Heart right ventricle (tissue), 16 donors: ENCODE results near the gene EHD1. TPM values are rescaled to one million over a fixed set of nuclear protein-coding genes. Genes with fewer than 3 reads are reported as not detected.

ENCODE experiments used
- ATAC-seq, 8 donors: fragments of 200-7000 bp; cut with Tn5 transposase; one replicate each; pipeline ENCODE4 v1.9.1; 2020; ENCODE audit warnings: mild to moderate bottlenecking in 8 of 8, moderate library complexity in 8 of 8, moderate number of reproducible peaks in 1 of 8
- DNase-seq, 2 donors: peaks; one replicate each; pipeline ENCODE4 v3.0.0-alpha.2; 2020
- H3K27ac ChIP-seq, 10 donors: fragments of 200-600 bp; sonication (generic) in 2 of 10; one replicate each; pipeline versions ENCODE4 v1.5.0 to v1.8.0; 2020 to 2022; ENCODE audit warnings: mild to moderate bottlenecking in 3 of 10
- H3K27me3 ChIP-seq, 7 donors: fragments of 200-600 bp; one replicate each; pipeline ENCODE4 v1.8.0; 2021 to 2022; ENCODE audit warnings: mild to moderate bottlenecking in 2 of 7
- H3K36me3 ChIP-seq, 9 donors: fragments of 200-600 bp; sonication (generic) in 1 of 9; one replicate each; pipeline versions ENCODE4 v1.5.0 to v1.8.0; 2020 to 2022; ENCODE audit warnings: mild to moderate bottlenecking in 2 of 9
- H3K4me1 ChIP-seq, 9 donors: fragments of 200-600 bp; sonication (generic) in 1 of 9; one replicate each; pipeline versions ENCODE4 v1.5.0 to v1.8.0; 2020 to 2022; ENCODE audit warnings: mild to moderate bottlenecking in 4 of 9
- H3K4me3 ChIP-seq, 10 donors: fragments of 200-600 bp; sonication (generic) in 2 of 10; one replicate each; pipeline versions ENCODE4 v1.5.0 to v1.8.0; 2020 to 2022; ENCODE audit warnings: mild to moderate bottlenecking in 7 of 10, moderate library complexity in 2 of 10
- H3K9me3 ChIP-seq, 11 donors: fragments of 200-600 bp in 10 of 11; sonication (generic) in 2 of 11; one replicate each; pipeline versions ENCODE4 v1.5.0 to v1.8.0; 2013 to 2022; ENCODE audit warnings: mild to moderate bottlenecking in 2 of 11, control low read depth in 1 of 11, moderate library complexity in 1 of 11
- WGBS, 2 donors: extraction: QIAGEN DNeasy Blood & Tissue Kit; methylation state at CpG; one replicate each; pipeline ENCODE4 v1.1.7; 2013; ENCODE audit warnings: inconsistent platforms in 1 of 2; 5-methylcytosine and 5-hydroxymethylcytosine counted together
- intact Hi-C, 10 donors: fragments of 100-400 bp; cut with DNase I; formaldehyde crosslinking; loops; one replicate each; pipeline versions ENCODE4 v1.11.1 to v1.14.2; 2022
- polyA plus RNA-seq, 2 donors: library from polyadenylated mRNA; stranded (reverse); fragments of 200-250 nt; gene quantifications; one replicate each; pipeline ENCODE4 v1.2.3, GENCODE V29; 2013
- total RNA-seq, 10 donors: library from RNA; stranded (reverse); fragmentation: NEBNext Ultra II Directional in 3 of 10; extraction: Animal tissue kit (Norgen Biotek cat#: 25700) in 3 of 10; gene quantifications; one replicate each; pipeline versions ENCODE4 v1.2.1 to v1.2.4, GENCODE V29; 2021 to 2023
- TF ChIP-seq, protein P1 (sequence below), 9 donors: fragments of 200-600 bp; sonication (generic) in 2 of 9; IDR thresholded peaks; one replicate each; pipeline versions ENCODE4 v1.5.0 to v1.8.0; 2021 to 2022; ENCODE audit warnings: antibody characterized with exemption in 9 of 9, mild to moderate bottlenecking in 5 of 9, moderate library complexity in 1 of 9
- donor health status: Arrhythmogenic right ventricular cardiomyopathy.
- donor health status: ischemic (EF 13 %, LVEDD 7.1; RV severe dilation, severe dysfunction).
- donor health status: healthy with polysubstance abuse.
- donor health status: DM: no; HTN: yes; CAD: no.
- donor health status: DM: no; HTN: no; CAD: no.
- donor health status: ischemic (EF 25% LVEDD 6.9; RV normal size, moderate dysfunction).
- donor health status: ischemic (EF 25% LVEDD 5.7; RV mildly dilated, moderate dysfunction).
- donor health status: healthy.
- donor health status: DM: yes; HTN: yes; CAD: no.
- donor health status: Ischemic cardiomyopathy.
- donor health status: ischemic (EF 35%, LVEDD 5.7; RV mildly dilated, moderate dysfunction).
- donor health status: nonischemic (EF 11% LVEDD 7.7; RV severe dilation, severe dysfunction).
- donor health status: DM: yes; HTN: yes; CAD: no.
- donor health status: PGD.
- donor health status: ischemic (EF 29% LVEDD 5.4; RV normal size, mild dysfunction).
- donor health status: nonischemic (EF 23%, LVEDD 6.1; RV moderate dilation, normal function).

The EHD1 gene
- total and polyA plus RNA-seq, 12 donors: 26.0 to 73.1 (median 41.1) TPM

DNA sequence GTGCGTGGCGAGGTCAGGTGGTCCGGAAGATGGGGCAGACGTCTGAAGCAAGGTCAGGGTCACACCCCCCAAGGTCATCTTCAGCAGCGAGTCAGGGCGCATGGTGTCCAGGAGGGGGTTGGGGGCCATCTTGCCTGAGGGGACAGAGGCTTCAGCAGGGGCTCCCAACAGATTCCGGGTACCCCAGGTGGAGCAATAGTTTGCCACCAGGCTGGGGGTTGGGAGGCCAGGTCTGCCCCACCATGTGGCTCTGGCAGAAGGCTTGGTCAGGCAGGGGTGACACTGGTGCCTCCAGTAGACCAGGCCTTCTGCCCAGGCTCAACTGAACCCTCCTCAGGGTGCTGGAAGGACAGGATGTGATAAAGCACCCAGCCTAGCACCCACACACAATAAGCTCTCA lies 32.7 kb upstream of the EHD1 start:
- no peaks in the 10 kb centered on the region for H3K27me3 ChIP-seq
- ATAC-seq (no peak), DNase-seq (no peak)
- intact Hi-C loops: no loop called here
- H3K4me3 ChIP-seq: no peak overlapping the region
- H3K36me3 ChIP-seq: peaks cover 3 to 85% (median 80%) of the 10 kb centered on the region in 9 donors
- peaks cover 4 to 12% (median 10%) of the 10 kb centered on the region in 9 donors for H3K4me1 ChIP-seq
- no peak overlapping the region for H3K27ac ChIP-seq
- H3K9me3 ChIP-seq: no peaks in the 10 kb centered on the region
- TF ChIP-seq, protein P1, sequence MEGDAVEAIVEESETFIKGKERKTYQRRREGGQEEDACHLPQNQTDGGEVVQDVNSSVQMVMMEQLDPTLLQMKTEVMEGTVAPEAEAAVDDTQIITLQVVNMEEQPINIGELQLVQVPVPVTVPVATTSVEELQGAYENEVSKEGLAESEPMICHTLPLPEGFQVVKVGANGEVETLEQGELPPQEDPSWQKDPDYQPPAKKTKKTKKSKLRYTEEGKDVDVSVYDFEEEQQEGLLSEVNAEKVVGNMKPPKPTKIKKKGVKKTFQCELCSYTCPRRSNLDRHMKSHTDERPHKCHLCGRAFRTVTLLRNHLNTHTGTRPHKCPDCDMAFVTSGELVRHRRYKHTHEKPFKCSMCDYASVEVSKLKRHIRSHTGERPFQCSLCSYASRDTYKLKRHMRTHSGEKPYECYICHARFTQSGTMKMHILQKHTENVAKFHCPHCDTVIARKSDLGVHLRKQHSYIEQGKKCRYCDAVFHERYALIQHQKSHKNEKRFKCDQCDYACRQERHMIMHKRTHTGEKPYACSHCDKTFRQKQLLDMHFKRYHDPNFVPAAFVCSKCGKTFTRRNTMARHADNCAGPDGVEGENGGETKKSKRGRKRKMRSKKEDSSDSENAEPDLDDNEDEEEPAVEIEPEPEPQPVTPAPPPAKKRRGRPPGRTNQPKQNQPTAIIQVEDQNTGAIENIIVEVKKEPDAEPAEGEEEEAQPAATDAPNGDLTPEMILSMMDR (IDR thresholded peaks at IDR 0.05): no peak
- 80 to 85% methylated on average over 7 of the region's 7 CpGs for WGBS, 2 donors

DNA sequence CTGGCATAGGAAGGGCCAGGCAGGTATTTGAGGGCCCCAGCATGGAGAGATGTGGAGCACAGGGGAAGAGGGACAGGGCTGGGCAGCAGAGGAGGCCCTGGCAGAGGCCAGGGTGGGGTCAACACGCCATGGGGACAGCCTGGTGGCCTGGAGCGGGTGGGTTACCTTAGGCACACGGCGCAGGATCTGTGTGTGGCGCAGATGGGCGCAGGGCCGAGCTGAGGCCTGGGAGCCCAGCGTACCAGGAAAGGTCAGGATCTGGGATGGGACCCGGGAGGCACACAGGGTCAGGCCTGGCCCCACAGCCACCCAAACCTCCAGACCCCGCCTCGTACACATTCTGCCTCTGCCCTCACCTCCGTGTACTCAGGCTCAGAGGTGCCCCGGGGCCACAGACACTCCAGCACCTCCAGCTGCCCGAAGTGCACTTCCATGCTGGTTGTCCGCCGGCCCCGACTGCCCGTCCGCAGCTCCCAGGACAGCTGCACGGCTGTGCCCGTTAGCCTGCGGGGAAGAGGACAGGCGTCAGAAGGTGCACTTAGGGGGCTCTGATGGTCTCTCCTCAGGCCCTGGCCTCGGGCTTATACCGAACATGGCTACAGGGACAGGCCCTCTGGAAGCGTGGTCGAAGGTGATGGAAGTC lies 32.2 kb upstream of the EHD1 start:
- Histone ChIP-seq H3K27ac (no peak overlapping the region), H3K36me3 (peaks cover 3 to 91% (median 85%) of the 10 kb centered on the region in 9 donors), H3K27me3 (no peaks in the 10 kb centered on the region), H3K4me3 (no peak overlapping the region), H3K4me1 (peaks cover 0 to 6% (median 5%) of the 10 kb centered on the region in 9 donors), H3K9me3 (no peaks in the 10 kb centered on the region)
- ATAC-seq (no peak), DNase-seq (no peak)
- TF ChIP-seq, protein P1 (IDR thresholded peaks at IDR 0.05): no peak
- intact Hi-C loops: no loop called here
- 96% methylated on average over 27 of the region's 27 CpGs for WGBS, 2 donors

DNA sequence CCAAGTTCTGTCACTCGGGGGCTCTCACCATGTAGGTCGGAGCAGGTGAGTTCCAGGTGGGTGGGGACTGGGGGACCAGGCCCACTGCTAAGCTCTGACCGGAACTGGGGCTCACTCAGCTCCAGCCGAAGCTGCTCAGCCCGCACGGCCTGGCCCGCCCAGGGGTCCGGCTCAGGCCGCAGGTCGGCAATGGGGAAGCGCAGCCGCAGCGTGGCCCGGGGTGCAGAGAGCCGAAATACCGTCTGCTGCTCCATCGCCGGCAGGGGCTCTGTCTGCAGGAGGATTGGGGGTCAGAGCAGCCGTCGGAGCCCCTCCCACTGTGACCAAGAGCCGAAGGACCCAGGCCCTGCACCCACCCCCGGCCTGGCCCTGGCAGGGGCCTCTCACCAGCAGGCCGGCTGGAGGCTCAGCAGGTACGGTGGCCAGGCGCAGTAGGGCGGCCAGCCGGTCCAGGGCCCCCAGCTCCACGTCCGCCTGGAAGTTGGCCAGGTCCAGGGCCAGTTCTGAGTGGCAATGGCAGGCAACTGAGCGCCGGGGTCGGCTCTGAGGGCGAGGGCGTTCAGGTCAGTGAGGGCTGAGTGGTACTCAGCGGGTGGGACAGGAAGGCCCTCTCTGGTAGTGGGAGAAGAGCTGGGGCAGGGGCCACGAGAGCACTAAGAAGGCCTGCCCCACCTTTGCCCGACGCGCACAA lies 31.4 kb upstream of the EHD1 start:
- TF ChIP-seq, protein P1 (IDR thresholded peaks at IDR 0.05): no peak
- H3K4me1 ChIP-seq: no peaks in the 10 kb centered on the region
- no peak overlapping the region for H3K27ac ChIP-seq
- no peaks in the 10 kb centered on the region for H3K27me3 ChIP-seq
- ATAC-seq: no peak
- no peak overlapping the region for H3K4me3 ChIP-seq
- 92 to 94% methylated on average over 36 to 39 of the region's 39 CpGs for WGBS, 2 donors
- intact Hi-C loops: no loop called here
- DNase-seq: no peak
- no peaks in the 10 kb centered on the region for H3K9me3 ChIP-seq
- H3K36me3 ChIP-seq: peaks cover 3 to 98% (median 93%) of the 10 kb centered on the region in 9 donors

DNA sequence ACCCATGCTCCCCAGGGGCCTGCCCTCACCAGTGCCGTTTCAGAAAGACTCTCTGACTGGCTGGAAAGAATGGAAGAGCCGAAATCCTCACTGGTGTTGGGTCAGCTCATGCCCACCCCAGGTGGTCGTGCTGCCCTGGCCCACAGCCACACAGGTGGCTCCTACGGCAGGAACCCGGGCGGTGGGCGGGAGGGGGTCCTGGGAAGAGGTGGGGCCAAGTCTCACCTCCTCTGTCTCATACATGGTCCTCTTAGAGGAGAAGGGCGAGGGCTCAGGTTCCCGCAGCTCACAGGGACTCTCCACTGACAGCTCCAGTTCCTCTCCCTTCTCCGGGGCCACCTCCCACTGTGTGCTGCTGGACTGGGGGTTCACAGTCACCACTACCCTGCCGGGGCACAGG lies 30.3 kb upstream of the EHD1 start:
- H3K36me3 ChIP-seq: peaks cover 0 to 100% (median 91%) of the 10 kb centered on the region in 9 donors
- no peaks in the 10 kb centered on the region for H3K9me3 ChIP-seq
- H3K27me3 ChIP-seq: no peaks in the 10 kb centered on the region
- H3K4me3 ChIP-seq: no peak overlapping the region
- ATAC-seq (no peak), DNase-seq (no peak)
- H3K27ac ChIP-seq: no peak overlapping the region
- H3K4me1 ChIP-seq: no peaks in the 10 kb centered on the region
- 88 to 90% methylated on average over 11 of the region's 11 CpGs for WGBS, 2 donors
- TF ChIP-seq, protein P1 (IDR thresholded peaks at IDR 0.05): no peak
- intact Hi-C loops: no loop called here
